C4-2B (cell line): ENCODE results near the gene EOLA2.

Source experiments
- H3K27ac ChIP-seq: fragments of 450-650 bp; 2 replicates; pipeline ENCODE4 v1.5.1; 2017
- ZFX ChIP-seq: fragments of 450-650 bp; IDR thresholded peaks from 2 replicates; pipeline ENCODE4 v1.6.1; 2017
- TF ChIP-seq, protein P1 (sequence below): fragments of 450-650 bp; conservative IDR thresholded peaks from 2 replicates; pipeline ENCODE4 v1.5.1; 2017; ENCODE audit warnings: mild to moderate bottlenecking

The EOLA2 gene

DNA sequence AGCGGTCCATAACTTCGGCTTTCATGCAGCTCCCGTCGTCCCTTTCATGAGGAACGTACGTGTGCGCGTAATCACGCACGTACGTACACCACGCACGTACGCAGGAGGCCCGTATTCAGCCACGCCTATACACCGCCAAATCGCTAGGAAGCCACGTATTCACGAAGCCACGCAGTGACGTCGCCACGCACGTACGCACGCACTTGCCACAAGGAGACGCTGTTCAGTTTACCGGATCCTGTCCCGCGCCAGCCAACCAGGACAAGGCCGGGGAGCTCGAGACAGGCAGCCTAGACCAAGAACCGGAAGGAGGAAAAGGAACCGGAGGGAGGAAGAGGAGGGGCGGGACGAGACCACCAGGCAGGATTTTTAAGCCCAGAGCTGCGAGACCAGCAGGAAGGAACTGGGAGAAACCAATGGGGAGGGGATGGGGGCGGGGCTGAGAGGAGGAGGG lies at the start of gene EOLA2:
TSS of gene EOLA2 (minus strand) at position 65 of the 454 bp plus-strand sequence. CDS start 4,617 bp downstream, outside the sequence.
- no peak for TF ChIP-seq ZFX
- TF ChIP-seq, protein P1, sequence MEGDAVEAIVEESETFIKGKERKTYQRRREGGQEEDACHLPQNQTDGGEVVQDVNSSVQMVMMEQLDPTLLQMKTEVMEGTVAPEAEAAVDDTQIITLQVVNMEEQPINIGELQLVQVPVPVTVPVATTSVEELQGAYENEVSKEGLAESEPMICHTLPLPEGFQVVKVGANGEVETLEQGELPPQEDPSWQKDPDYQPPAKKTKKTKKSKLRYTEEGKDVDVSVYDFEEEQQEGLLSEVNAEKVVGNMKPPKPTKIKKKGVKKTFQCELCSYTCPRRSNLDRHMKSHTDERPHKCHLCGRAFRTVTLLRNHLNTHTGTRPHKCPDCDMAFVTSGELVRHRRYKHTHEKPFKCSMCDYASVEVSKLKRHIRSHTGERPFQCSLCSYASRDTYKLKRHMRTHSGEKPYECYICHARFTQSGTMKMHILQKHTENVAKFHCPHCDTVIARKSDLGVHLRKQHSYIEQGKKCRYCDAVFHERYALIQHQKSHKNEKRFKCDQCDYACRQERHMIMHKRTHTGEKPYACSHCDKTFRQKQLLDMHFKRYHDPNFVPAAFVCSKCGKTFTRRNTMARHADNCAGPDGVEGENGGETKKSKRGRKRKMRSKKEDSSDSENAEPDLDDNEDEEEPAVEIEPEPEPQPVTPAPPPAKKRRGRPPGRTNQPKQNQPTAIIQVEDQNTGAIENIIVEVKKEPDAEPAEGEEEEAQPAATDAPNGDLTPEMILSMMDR = peak; percentile 55
- H3K27ac ChIP-seq = peak within 1 kb of the TSS; percentile 79

DNA sequence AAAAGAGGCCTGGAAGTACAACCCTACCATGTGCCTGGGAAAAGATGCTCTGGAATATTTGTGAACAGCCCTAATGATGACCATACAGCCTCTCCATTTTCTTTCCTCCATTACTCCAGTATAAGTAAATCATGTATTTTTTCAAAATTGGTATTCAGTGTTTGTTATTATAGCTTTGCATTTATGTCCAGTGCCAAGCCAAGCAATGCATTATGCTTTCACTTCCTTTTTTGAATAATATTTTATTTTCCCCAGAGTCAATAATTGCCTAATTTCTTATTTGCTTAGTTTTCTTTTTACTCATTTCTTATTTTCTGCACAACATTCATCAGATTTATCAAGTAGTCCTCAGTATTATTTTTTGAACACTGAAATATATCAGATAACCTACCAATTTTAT lies 49.3 kb upstream of the EOLA2 start:
- no peak overlapping the region for H3K27ac ChIP-seq
- TF ChIP-seq ZFX = no peak
- TF ChIP-seq, protein P1 = no peak

DNA sequence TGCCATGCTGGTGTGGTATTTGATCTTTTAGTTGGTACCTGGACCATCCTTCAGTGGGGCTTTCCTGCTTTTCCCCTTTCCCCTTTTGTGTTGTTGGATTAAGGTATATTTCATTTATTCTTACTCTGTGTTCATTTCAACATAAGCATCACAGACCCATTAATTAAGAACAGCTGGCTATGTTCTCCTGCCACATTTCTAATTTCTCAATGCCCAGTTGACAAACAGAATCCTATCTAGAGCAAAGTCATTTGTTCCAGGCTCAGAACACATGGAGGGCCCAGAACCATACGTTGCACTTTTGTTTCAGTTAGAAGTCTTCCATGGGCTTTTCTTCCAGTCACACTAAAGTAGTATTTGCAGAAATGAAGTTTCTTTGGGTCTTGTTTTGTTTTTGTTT lies 46.1 kb upstream of the EOLA2 start:
- TF ChIP-seq, protein P1 = no peak
- TF ChIP-seq ZFX = no peak
- H3K27ac ChIP-seq = no peak overlapping the region

DNA sequence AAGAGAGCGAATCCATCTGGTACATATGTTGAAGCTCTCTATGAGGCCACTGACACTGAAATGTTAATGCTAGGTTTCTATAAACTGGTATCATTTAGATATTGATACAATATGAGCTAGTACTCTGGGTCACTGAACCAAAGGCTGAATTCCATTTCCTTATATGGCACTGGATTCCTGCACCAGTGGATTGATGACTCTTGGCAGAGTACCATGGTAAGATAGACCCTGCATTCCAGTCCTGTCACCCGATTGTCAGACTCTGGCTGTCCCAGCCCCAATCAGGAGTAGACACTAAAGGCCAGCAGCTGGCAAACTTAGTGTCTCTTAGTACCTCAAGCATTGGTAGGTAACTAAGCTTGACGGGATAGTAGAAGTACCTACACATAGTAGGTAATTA lies 44.0 kb upstream of the EOLA2 start:
- no peak overlapping the region for H3K27ac ChIP-seq
- TF ChIP-seq, protein P1 = no peak
- no peak for TF ChIP-seq ZFX

DNA sequence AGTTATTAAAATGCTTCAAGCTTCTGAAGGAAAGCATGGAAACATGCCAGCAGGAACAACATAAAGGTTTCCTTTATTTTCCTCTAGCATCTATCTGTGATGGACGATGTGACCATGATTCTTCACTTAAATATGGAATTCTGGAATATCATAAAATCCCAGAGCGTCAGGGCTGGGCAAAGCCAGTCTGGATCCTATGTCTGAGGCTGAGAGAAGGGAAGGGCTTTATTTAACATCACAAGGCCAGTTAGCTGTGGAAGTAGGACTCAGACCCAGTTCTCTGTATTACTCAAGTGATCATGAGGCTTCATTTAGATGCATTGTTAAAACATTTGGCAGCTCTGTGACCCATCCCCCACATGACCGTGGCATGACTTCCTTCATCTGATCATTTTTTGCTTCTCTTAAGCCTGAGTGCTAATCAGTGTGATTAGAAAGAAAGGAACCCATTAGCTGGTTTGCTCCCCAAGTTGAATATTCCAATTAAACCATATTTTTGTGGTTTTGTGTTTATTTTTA lies 40.9 kb upstream of the EOLA2 start:
- no peak overlapping the region for H3K27ac ChIP-seq
- TF ChIP-seq, protein P1 = no peak
- TF ChIP-seq ZFX = no peak

DNA sequence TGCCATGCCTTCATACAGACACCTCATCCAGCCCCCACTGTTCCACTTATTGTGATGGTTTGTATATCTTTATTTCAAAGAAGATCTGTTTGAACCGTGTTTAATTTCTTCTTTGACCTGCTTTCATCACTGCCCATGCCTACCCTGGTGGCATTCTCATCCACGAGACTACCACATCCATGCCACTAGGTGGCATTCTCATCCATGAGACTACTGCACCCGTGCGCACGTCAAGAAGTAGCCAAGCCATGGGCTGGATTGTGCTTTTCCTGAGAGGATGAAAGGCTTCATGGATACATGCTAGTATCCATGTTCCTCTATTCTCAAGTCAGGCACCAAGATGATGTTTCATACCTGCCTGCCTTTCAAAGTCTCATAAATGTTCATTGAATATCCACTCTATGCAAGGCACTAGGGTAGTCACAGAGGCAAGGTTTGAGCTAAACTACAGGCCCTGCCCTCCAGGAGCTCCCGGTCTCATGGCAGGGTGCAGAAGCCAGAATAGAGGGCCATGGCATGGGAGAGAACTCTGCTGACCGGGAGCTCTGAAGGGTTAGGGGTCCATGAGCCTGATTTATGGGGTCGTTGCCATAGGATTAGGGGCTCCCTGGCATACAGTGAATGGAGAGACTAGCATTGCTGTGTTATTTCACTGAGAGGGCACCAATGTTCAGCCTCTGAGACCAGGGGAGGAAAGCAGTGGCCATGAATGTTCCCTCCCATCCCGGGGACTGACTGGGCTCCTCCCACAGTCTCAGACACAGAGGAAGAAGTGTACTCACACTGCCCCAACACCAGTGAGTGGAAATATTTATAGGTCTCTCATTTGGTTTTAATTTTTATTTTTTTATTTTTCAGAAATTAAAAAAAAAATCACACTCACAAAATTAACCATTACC lies 24.8 kb upstream of the EOLA2 start:
- TF ChIP-seq ZFX = no peak
- TF ChIP-seq, protein P1 = peak; percentile 77
- H3K27ac ChIP-seq = no peak overlapping the region

DNA sequence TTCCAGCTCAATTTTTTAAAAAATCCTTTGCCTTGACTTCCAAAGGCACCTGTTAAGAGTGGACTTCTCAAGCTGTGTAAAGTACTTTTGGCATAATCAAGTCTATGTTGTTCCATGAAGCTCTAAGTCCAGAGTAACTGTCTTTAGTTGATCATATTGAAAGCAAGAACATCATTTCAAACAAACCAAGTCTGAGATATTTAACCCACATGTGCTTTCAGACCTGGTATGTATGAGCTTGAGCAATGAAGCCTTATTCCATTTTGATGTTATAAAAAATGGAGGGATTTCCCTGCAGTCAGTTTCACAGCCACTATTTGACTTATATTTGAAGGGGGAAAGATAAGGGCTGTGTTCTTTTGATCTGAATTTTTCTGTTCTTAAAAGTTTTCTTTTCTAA lies 23.7 kb upstream of the EOLA2 start:
- TF ChIP-seq ZFX = no peak
- TF ChIP-seq, protein P1 = no peak

More for the DNA sequence above, 23.7 kb upstream of the EOLA2 start:
- H3K27ac ChIP-seq = no peak overlapping the region
